Measurements from ENCODE around the gene CD200. TPM values are rescaled to one million over a fixed set of nuclear protein-coding genes. Genes with fewer than 3 reads are reported as not detected.
"Not testable (repeated sequence)": the region's sequence is repeated elsewhere in the genome, so short reads cannot be mapped to it uniquely, and the experiment has no call there.

Gene CD200
- polyA plus RNA-seq, 1 donor, result 41.6 TPM

DNA sequence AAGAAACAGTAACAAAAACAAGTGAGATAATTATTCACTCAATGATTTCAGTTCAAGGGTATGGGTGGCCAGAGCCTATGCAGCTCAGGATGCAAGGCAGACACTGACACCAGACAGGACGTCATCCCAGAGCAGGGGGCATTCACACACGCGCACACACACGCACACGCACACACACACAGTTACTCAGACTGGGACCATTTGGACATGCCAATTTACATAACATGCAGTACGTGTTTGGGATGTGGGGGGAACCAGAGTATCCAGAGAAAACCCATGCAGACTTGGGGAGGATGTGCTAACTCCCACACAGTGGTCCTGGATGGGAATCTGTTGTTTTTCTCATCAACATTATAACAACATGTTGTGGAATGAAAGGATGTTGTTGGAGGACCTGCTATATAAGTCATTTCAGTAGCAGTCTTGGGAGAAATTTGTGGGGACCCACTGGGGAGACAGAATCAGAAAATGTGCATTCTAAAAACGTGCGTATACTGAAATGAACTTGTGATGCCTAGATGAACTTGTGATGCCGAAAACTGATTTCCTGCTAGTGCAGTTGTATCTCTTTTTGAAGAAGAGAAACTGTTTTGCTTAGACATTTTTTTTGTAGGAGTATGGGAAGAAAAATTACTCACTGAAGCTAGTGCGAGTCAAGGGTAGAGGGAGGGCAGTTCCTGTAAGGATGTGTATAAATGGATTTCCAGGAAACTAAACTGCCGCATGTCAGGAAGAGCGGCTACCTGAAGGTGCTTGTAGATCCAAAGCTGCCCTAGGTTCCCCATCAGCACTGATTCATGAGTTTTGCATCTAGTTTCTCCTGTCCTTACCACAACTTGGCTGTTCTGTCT lies 25.2 kb downstream of the CD200 start:
- DNase-seq, result no peak

DNA sequence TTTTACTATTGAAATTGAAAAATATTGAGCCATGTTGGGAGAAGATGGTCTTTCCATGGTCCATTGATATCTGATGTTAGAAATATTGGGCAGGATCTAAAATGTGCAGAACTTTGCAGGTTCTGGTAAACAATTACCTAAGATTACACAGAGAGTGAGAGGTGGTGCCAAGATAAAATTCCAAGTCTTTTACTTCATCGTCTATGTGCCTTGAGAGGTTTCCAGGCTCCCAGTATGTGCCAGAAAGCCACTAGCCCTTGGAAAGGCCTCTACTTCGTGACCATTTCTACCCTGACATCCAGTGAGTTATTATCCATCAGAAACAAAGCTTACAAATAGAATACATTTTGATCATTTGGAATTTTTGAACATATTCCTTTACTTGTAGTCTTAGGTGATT lies 27.6 kb downstream of the CD200 start:
- DNase-seq, result no peak

DNA sequence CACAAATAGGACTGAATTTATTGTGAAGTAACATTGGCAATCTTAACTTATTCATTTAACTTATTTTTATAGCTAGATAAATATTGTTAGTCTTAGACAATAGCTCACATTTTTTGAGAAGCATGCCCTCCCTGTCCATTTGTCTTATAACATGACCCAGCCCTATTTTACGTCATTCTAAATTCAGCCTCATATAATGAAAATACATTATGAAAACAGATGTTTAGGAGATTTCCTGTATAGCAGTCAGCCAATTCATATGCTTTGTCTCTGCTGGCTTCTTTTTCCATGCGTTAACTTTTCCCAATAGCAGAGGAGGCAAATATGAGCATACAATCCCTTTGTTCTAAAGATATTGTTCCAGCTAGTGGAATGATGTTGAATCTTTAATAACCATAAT lies 29.3 kb downstream of the CD200 start:
- no peak for DNase-seq

DNA sequence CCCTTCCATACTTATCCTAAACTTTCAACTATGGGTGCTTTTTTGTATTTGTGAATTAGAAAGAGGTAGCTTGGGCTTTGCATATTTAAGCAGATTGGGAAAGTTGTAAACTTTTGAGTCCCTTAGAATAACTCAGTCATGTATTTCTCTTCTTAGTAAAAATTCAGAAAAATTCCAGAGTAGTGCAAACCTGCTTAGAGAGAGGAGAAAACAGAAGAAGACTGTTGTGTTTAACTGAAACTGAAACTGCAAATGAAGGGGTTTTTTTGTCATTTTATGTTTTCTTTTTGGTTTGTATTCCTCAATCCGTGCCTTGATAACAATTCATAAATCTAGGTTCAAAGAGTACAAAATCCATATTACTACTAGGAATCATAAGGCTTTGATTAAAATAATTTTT lies 31.3 kb downstream of the CD200 start:
- DNase-seq, result no peak

DNA sequence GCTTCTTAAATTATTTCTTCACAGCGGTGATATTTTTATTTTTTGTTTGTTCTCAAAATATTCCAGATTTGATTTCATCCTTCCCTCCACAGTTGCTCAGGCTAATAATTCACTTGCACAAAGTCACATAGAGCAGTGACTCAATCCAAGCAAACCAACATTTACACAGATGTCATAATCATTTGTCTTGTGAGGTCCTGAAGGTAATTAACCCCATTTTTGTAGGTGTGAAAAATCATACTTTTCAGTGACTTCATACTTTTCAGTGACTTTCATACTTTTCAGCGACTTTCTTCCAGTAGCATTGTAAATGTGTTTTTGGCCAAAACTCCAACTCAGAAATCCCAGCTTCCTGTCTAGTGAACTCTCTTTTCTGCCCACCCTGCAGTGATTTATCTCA lies 32.1 kb downstream of the CD200 start:
- DNase-seq, result no peak

DNA sequence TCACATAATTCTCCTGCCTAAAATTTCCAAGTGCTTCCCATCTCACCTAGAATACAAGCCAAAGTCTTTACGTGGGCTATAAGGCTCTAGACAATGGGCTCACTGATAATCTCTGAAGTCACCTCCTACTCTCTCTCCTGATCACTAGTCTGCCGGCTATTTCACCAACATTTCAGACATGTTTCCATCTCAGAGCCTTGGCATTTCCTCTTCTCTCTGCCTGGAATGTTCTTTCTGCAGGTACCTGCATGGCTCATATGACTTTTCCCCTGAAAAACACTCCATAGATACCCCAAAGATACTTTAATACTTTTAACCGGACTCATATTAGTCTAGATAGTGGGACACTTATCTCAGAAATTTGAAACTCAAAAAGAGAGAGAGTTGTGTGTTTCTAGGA lies 32.7 kb downstream of the CD200 start:
- no peak for DNase-seq

DNA sequence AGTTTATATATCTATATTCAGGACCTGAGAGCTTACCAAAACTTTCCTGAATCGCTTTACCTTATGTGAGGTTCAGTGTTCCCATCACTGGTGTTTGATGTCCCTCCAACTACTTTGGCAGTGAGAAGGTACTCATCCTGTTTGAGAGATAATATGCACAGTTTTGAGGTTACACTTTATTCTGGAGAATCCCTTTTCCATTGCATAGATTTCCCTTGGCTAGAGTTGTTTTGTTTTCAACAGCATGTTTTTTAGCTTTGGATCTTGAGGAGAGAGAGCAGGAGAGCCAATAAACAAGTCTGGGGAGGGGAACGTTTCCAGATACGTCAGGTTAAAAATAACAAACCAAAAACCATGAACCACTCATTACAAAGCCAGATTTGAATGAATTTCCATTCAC lies 33.6 kb downstream of the CD200 start:
- DNase-seq, result no peak

DNA sequence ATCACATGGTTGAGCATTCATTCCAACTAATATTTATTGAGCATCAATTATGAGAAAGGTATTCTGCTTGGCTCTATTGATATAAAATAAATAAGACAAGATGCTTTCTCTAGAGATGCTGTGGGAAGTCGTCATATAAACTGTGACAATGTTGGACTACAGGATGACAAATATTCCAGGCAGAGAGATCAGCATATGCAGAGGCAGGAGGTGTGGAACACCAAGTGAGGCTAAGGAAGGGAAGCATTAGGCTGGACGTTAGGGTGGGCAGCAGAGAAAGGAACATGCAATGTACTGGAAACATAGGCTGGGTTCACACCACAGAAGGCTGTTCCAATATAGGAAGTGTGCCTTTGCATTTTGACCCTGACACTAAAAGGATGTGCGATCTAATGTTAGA lies 38.6 kb downstream of the CD200 start:
- no peak for DNase-seq

DNA sequence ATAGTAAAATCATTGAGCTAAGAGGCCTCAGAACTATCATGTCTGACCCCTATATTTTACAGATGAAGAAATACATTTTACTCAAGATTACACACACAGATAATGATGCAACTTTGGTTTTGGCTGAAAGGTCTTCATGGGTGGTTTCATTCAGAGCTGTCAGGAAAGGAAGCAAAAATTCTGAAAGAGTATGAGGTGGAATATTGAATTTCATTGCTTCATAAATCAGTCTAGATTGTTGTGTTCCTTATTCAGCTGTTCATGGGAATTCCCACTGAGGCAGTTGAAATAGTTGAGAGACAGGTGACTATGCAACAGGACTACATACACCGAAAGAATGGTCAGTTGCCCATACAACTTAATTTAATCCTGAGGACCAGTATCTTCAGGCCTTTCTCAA lies 39.4 kb downstream of the CD200 start:
- no peak for DNase-seq

DNA sequence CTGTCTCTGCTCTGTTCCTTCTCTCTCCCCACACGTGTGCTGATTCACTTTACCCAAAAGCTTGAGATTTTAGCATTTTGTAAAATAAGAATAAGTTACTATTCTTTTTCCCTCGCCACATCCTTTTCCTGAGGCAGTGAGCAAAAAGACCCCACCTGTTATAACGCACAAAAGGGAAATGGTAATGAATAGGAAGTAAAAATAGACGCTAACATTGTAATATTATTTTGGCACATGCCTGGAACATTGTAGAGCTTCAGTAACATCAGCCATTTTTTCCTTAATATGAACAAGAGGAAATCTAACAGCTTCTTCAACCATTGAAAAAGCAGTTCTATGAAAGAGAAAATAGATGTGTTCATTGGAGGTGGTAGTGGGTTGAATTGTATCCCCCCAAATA lies 40.5 kb downstream of the CD200 start:
- no peak for DNase-seq

DNA sequence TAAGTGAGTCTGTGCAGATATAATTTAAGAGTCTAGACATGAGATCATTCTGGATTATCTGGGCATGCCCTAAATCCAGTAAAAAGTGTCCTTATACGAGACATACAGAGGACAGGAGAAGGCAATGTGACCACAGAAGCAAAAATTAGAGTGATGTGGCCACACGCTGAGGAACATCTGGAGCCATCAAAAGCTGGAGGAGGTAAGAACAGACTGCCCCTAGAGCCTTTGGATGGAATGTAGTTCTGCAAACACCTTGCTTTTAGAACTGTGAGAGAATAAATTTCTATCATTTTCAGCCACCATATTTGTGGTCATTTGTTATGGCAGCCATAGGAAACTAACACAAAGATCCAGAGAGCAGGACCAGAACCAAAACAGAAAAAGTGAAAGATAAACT lies 41.0 kb downstream of the CD200 start:
- no peak for DNase-seq

DNA sequence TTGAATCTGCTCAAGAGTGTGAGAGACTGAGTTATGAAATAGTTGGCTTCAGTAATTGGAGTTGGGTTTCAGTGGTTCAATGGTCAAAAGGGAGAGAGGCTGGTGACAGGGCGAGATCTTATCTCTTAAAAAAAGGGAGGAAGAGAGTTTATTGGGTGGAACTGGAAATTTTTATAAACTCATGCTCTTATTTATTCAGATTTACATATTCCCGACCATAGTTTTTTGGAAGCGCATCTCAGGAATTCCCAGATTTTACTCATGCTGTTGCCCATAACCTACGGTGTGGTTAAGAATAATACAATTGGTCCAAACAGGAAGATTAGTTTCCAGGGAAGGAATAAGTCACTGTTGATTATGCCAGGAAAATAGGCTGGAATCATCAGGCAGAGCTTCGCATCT lies 41.4 kb downstream of the CD200 start:
- no peak for DNase-seq

DNA sequence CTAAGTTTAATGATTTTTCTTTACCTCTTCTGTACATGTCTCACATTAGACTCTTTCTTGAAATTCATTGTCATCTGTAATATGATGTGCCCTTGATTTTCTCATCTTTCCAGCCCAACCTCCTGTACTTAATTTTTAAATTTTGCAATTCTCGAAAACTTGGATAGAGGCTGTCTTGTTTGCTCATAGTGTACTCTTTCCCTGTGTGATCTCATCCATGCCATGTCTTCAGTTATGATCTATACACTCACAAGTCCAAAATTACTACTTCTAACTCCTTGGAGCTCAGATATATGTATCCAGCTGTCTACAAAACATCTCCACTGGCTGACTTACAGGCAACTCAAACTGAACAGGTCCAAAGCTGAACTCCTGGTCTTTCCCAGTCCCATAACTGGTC lies 42.2 kb downstream of the CD200 start:
- DNase-seq, result no peak

DNA sequence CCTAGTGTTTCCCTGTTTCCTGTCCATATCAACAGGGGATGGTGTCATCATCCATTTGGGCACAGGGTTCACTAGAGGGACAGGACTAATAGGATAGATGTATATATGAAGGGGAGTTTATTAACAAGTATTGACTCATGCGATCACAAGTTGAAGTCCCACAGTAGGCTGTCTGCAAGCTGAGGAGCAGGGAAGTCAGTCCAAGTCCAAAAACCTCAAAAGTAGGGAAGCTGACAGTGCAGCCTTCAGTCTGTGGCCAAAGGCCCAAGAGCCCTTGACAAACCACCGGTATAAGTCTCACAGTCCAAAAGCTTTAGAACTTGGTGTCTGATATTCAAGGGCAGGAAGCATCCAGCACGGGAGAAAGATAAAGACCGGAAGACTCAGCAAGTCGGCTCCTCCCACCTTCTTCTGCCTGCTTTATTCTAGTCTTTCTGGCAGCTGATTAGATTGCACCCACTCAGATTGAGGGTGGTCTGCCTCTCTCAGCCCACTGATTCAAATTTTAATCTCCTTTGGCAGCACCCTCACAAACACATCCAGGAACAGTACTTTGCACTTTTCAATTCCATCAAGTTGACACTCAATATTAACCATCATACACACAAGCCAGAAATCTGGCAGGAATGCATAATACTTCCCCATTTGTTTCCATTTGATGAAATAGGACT lies 43.4 kb downstream of the CD200 start:
- DNase-seq, result no peak

DNA sequence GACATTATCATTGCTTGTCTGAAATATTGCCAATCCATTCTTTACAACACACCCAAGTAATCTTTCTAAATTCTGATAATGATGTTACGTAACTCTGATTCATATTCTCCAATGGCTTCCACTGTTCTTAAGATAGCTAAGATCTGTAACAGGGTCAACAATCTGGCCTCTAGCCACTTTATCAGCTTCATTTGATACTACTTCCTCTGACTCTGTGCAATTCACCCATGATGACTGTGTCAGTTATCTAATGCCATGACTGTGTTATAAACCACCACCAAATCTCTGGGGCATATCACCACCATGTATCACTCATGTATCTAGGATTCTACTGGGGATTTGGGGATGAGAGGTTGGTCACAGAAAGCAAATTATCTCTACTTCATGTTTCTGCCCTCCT lies 44.0 kb downstream of the CD200 start:
- no peak for DNase-seq

DNA sequence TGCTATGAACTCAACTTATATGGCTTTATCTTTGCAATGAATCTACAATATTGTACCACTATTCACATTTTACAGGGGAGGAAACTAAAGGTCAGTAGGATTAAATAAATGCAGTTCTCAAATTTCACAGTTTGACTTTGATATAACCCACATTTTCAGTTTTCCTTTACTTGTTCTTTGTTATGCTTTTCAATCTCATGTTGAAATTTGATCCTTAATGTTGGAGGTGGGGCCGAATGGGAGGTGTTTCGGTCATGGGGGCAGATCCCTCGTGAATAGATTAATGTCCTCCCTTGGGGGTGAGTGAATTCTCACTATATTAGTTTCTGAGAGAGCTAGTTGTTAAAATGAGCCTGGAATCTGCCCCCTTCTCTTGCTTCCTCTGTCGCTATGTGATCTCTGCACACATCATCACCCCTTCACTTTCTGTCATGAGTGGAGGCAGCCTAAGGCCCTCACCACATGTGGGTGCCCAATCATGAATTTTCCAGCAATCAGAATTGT lies 44.7 kb downstream of the CD200 start:
- DNase-seq, result peak; percentile 43

DNA sequence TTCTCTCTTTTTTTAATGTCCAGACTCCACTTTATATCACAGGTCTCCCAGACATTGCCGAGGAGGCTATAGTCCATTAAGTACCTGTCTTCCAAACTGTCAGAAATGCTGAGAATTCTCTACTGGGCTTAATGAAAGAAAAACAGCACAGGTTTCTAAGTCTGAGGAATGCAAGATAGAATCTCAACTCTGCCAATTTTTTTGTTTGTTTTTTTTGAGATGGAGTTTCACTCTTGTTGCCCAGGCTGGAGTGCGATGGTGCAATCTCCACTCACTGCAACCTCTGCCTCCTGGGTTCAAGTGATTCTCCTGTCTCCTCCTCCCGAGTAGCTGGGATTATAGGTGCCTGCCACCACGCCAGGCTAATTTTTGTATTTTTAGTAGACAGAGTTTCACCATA lies 45.4 kb downstream of the CD200 start:
- DNase-seq, result not testable (repeated sequence)

DNA sequence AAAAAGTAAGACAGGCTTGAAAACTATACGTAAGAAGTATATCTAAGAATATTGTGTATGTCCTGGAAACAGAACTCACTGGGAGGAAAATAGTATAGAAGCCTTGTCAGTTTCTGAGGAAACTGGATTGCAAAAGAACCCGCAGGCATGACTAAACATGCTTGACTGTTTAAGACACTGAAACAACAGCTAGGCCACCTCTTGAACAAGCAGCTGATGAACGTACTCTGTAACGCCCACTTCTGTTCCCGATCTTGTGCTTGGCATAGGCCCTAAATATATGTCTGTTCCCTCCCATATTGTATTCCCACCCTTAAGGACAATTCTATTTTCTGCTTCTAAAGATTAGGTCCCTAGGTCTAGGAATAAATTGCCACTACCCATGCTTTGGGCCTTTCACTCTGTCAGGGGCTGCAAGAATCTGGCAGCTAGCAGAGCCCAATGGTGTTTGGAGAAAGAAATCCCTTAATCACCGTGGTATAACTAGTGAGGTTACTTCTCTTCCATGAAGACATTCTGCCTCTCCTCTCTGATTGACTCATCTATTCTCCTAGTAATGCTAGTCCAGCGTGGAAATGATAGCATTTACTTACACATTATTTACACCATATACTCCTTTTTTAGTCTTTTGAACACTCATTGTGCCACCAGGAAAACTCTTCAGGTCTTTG lies 46.2 kb downstream of the CD200 start:
- no peak for DNase-seq

DNA sequence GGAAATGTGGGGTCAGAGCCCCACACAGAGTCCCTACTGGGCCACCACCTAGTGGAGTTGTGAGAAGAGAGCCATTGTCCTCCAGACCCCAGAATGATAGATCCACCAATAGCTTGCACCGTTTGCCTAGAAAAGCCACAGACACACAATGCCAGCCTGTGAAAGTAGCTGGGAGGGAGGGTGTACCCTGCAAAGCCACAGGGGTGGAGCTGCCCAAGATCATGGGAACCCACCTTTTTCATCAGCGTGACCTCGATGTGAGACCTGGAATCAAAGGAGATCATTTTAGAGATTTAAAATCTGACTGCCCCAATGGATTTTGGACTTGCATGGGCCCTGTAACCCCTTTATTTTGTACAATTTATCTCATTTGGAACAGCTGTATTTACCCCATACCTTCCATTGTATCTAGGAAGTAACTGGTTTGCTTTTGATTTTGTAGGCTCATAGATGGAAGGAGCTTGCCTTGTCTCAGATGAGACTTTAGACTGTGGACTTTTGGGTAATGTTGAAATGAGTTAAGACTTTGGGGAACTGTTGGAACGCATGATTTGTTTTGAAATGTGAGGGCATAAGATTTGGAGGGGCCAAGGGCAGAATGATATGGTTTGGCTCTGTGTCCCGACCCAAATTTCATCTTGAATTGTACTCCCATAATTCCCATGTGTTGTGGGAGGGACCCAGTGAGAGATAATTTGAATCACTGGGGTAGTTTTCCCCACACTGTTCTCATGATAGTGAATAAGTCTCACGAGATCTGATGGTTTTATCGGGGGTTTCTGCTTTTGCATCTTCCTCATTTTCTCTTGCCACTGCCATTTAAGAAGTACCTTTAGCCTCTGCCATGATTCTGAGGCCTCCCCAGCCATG lies 49.0 kb downstream of the CD200 start:
- no peak for DNase-seq

DNA sequence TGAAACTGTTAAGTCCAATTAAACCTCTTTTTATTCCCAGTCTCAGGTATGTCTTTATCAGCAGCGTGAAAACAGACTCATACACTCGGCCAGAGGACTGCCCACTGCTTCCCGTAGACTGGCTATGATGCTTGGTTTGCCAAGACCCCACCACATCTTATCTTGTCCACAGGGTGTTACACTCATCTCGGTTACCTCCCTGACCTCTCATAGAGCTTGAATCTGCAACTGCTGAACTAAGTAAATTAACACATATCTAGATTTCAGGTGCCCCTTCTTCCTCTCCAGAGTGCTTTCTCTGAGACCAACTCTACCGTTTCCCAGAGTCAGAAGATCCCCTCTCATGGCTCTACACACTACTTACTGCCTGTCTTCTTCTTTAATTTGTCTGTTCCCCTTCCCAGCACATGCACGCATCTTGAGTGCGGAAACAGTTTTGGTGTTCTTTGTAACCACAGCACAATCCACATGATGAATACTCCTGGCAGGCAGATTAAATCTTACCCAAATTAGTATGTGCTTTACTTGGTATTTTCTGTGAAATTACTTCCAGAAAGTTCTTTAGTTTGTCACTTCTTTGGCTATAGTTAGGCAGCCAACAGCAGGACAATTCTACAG lies 49.7 kb downstream of the CD200 start:
- no peak for DNase-seq

DNA sequence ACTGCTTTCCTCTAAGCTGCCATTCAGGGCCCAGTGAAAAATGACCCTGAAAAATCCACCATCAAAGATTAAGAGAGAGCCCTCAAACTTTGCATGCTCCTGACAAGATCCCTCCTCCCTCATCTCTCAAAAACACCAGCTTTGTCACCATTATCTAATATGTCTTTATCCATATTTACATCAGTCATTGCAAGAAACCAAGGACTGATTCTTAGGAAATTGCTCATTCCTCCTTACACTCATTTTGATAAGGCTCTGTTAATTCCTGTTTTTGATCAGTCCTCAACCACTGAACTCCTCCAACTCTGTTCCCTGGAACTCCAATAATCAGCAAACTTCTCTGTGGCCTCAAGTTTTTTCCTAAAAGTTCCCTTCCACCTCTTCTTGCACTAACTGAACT lies 51.8 kb downstream of the CD200 start:
- no peak for DNase-seq

DNA sequence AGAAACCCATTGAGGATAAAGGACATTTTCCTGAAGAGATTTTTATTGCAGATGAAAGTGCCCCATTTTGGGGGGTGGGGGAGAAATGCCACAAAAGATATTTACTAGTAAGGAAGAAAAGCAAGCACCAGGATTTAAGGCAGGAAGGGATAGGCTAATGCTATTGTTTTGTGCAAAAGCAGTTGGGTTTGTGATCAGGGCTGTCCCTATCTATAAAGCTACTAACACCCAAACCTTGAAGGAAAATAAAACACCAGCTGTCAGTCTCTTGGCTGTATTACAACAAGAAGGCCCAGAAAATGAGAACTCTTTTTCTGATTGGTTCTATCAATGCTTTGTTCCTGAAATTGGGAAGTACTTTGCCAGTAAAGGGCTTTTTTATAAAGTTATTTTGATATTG lies 56.0 kb downstream of the CD200 start:
- no peak for DNase-seq
